ENCODE measurements around the gene THADA. TPM values are rescaled to one million over a fixed set of nuclear protein-coding genes. Genes with fewer than 3 reads are reported as not detected.

THADA gene
- polyA plus RNA-seq, 3 donors, result 7.3 to 11.2 (median 9.7) TPM

GRCh38 chr2:43230351-43230885 lies 365.4 kb downstream of the THADA start:
- Histone ChIP-seq H3K9ac (ENCODE audit: insufficient read depth, low read length, poor library complexity, severe bottlenecking) (no peak overlapping the region), H3K27ac (ENCODE audit: low read depth in 1 of 2, low read length in 2 of 2) (no peak overlapping the region), H3K36me3 (replicated peaks in 1 of 2; ENCODE audit: control insufficient read depth in 1 of 2, insufficient read depth in 2 of 2, low read length in 2 of 2) (peaks cover 6 to 14% of the 10 kb centered on the region in 2 donors), H4K20me1 (ENCODE audit: insufficient read depth, low read length) (peaks cover 9% of the 10 kb centered on the region), H3K4me1 (ENCODE audit: control insufficient read depth in 1 of 2, insufficient read depth in 2 of 2, low read length in 2 of 2) (peaks cover 70 to 84% of the 10 kb centered on the region in 2 donors), H3K9me3 (replicated peaks in 1 of 2; ENCODE audit: control insufficient read depth in 1 of 2, insufficient read depth in 1 of 2, low read length in 2 of 2) (no peaks in the 10 kb centered on the region), H3K4me3 (replicated peaks in 1 of 3; ENCODE audit: low read depth in 2 of 3, low read length in 3 of 3) (no peak overlapping the region), H2AFZ (ENCODE audit: insufficient read depth, low read depth, low read length, poor library complexity, severe bottlenecking) (no peak overlapping the region), H3K27me3 (ENCODE audit: control insufficient read depth in 2 of 2, insufficient read depth in 2 of 2, low read length in 2 of 2) (no peaks in the 10 kb centered on the region), H3K4me2 (replicated peaks; ENCODE audit: extremely low read depth, low read length, poor library complexity, severe bottlenecking) (no peak overlapping the region), H3K79me2 (ENCODE audit: insufficient read depth, low read length) (peaks cover 59% of the 10 kb centered on the region)
- peaks cover 0 to 3% (median 0%) of the 10 kb centered on the region in 3 donors for H3K27me3 Mint-ChIP-seq (ENCODE audit: low read depth in 3 of 3)
- peak overlapping the region in 6 of 7 donors; percentile 28 to 96 (median 70) for H3K27ac Mint-ChIP-seq
- H3K9me3 Mint-ChIP-seq, result peaks cover 0 to 6% (median 0%) of the 10 kb centered on the region in 7 donors
- WGBS (ENCODE audit: insufficient coverage), result no CpG with 5 or more reads among the region's 4 CpGs
- no peak for TF ChIP-seq CTCF (IDR thresholded peaks at IDR 0.05)
- peaks cover 71% of the 10 kb centered on the region for H3K4me1 Mint-ChIP-seq
- H3K36me3 Mint-ChIP-seq, result peaks cover 8 to 16% of the 10 kb centered on the region in 2 donors
- intact Hi-C loops (cut with micrococcal nuclease), result no loop called here
- H3K4me3 Mint-ChIP-seq, result no peak overlapping the region
- DNase-seq, result no peak

- Histone ChIP-seq H3K4me3 (replicated peaks in 1 of 3; ENCODE audit: low read depth in 2 of 3, low read length in 3 of 3) (peak overlapping the region in 1 of 3 experiments; percentile 99), H3K4me2 (replicated peaks; ENCODE audit: extremely low read depth, low read length, poor library complexity, severe bottlenecking) (peak overlapping the region; percentile 90), H3K36me3 (replicated peaks in 1 of 2; ENCODE audit: control insufficient read depth in 1 of 2, insufficient read depth in 2 of 2, low read length in 2 of 2) (peaks cover 12 to 28% of the 10 kb centered on the region in 2 donors), H3K4me1 (ENCODE audit: control insufficient read depth in 1 of 2, insufficient read depth in 2 of 2, low read length in 2 of 2) (peaks cover 56 to 70% of the 10 kb centered on the region in 2 donors), H4K20me1 (ENCODE audit: insufficient read depth, low read length) (peaks cover 23% of the 10 kb centered on the region), H2AFZ (ENCODE audit: insufficient read depth, low read depth, low read length, poor library complexity, severe bottlenecking) (no peak overlapping the region), H3K9me3 (replicated peaks in 1 of 2; ENCODE audit: control insufficient read depth in 1 of 2, insufficient read depth in 1 of 2, low read length in 2 of 2) (no peaks in the 10 kb centered on the region), H3K27me3 (ENCODE audit: control insufficient read depth in 2 of 2, insufficient read depth in 2 of 2, low read length in 2 of 2) (no peaks in the 10 kb centered on the region), H3K27ac (ENCODE audit: low read depth in 1 of 2, low read length in 2 of 2) (peak overlapping the region; percentile 21 to 92), H3K9ac (ENCODE audit: insufficient read depth, low read length, poor library complexity, severe bottlenecking) (no peak overlapping the region), H3K79me2 (ENCODE audit: insufficient read depth, low read length) (peaks cover 63% of the 10 kb centered on the region)
- Mint-ChIP-seq H3K27ac (peak overlapping the region; percentile 94 to 98 (median 95)), H3K36me3 (peaks cover 13 to 24% of the 10 kb centered on the region in 2 donors), H3K27me3 (ENCODE audit: low read depth in 3 of 3) (peaks cover 0 to 3% (median 0%) of the 10 kb centered on the region in 3 donors), H3K4me1 (peaks cover 59% of the 10 kb centered on the region), H3K9me3 (peaks cover 0 to 9% (median 2%) of the 10 kb centered on the region in 7 donors), H3K4me3 (peak overlapping the region in 1 of 2 donors; percentile 30)
- 0% methylated on average over 1 of the region's 6 CpGs for WGBS (ENCODE audit: insufficient coverage)
- peak in 2 of 3 donors; percentile 21 to 27 for DNase-seq
- intact Hi-C loops (cut with micrococcal nuclease), result loop anchor here (2.0 to 10.0 kb wide), 8 partner anchors 72 to 404 kb away; no protein-coding TSS in a partner anchor
- no peak for TF ChIP-seq CTCF (IDR thresholded peaks at IDR 0.05)
Measured at GRCh38 chr2:43228756-43229659, 366.8 kb downstream of the THADA start.

Data from CD14-positive monocyte (primary cell).